NCI-H345 (cell line): ENCODE measurements around the gene PIGW.

Source experiments
- DNase-seq: peaks from one replicate; lab custom pipeline; 2025; lab: John Stamatoyannopoulos, UW

The PIGW gene

GRCh38 chr17:36546418-36547093 is 11.8 kb downstream of the PIGW start:
- DNase-seq: no peak

GRCh38 chr17:36547776-36548175 is 13.0 kb downstream of the PIGW start:
- no peak for DNase-seq

- DNase-seq: no peak
These were observed 16.0 kb downstream of the PIGW start for GRCh38 chr17:36550491-36551417.

- no peak for DNase-seq
These were observed 18.7 kb downstream of the PIGW start for GRCh38 chr17:36553459-36553858.

GRCh38 chr17:36566081-36566480 is 31.3 kb downstream of the PIGW start:
- no peak for DNase-seq

GRCh38 chr17:36575028-36575427 is 40.2 kb downstream of the PIGW start:
- DNase-seq: no peak

- no peak for DNase-seq
These were observed 42.0 kb downstream of the PIGW start for GRCh38 chr17:36576793-36577192.

- DNase-seq: no peak
These were observed 43.9 kb downstream of the PIGW start for GRCh38 chr17:36578671-36579070.

- DNase-seq: no peak
These were observed 49.0 kb downstream of the PIGW start for GRCh38 chr17:36583787-36584186.

GRCh38 chr17:36586138-36586537 is 51.4 kb downstream of the PIGW start:
- no peak for DNase-seq
